K562 (cell line): ENCODE data around the gene PYGO2. TPM values are rescaled to one million over a fixed set of nuclear protein-coding genes. Genes with fewer than 3 reads are reported as not detected.

Experiments
- ADNP ChIP-seq: fragments of 200-800 bp; sonication (Bioruptor generic); IDR thresholded peaks from 2 replicates; pipeline ENCODE4 v1.6.1; 2016; ENCODE audit warnings: missing genetic modification characterization, missing compliant biosample characterization
- ARNT ChIP-seq, 2 experiments: fragments of 450-650 bp; IDR thresholded peaks; 2 replicates each; pipeline ENCODE4 v1.6.1; 2016; ENCODE audit warnings: mild to moderate bottlenecking in 1 of 2
- BHLHE40 ChIP-seq: IDR thresholded peaks from 2 replicates; pipeline ENCODE4 v1.6.1; 2011; ENCODE audit warnings: low read length, improper control_type of control experiment
- CREM ChIP-seq: IDR thresholded peaks from 2 replicates; pipeline ENCODE4 v1.6.1; 2014; ENCODE audit warnings: antibody characterized with exemption, low read depth
- ERF ChIP-seq: fragments of 450-650 bp; formaldehyde crosslinking; IDR thresholded peaks from 2 replicates; pipeline ENCODE4 v1.4.0; 2020; ENCODE audit warnings: mild to moderate bottlenecking, mixed read lengths
- FOXK1 ChIP-seq: sonication (generic); formaldehyde crosslinking; IDR thresholded peaks from 2 replicates; pipeline ENCODE4 v1.8.0; 2022; ENCODE audit warnings: missing genetic modification reagents, mild to moderate bottlenecking, borderline replicate concordance
- FOXM1 ChIP-seq, 2 experiments: fragments of 450-650 bp in 1 of 2; sonication (generic) in 1 of 2; formaldehyde crosslinking in 1 of 2; IDR thresholded peaks; 2 replicates each; pipeline versions ENCODE4 v1.6.1 to v1.9.0; 2017 to 2022; ENCODE audit warnings: low read depth in 2 of 2, mild to moderate bottlenecking in 2 of 2, missing genetic modification reagents in 1 of 2, moderate library complexity in 1 of 2
- FOXP1 ChIP-seq: sonication (generic); formaldehyde crosslinking; IDR thresholded peaks from 2 replicates; pipeline ENCODE4 v1.8.0; 2022; ENCODE audit warnings: mild to moderate bottlenecking, missing genetic modification reagents
- HOXB6 ChIP-seq: fragments of 250-450 bp; sonication (Bioruptor Pico); IDR thresholded peaks from 2 replicates; pipeline ENCODE4 v1.5.1; 2022; ENCODE audit warnings: mild to moderate bottlenecking, borderline replicate concordance
- JUND ChIP-seq, 2 experiments: IDR thresholded peaks; 2 replicates in 1 of 2; 3 replicates in 1 of 2; pipeline ENCODE4 v1.6.1; 2011; ENCODE audit warnings: borderline replicate concordance in 2 of 2, low read depth in 2 of 2, low read length in 2 of 2, improper control_type of control experiment in 1 of 2, missing biosample characterization in 1 of 2, missing genetic modification characterization in 1 of 2, missing genetic modification reagents in 1 of 2
- KLF16 ChIP-seq: IDR thresholded peaks from 2 replicates; pipeline ENCODE4 v1.6.1; 2016; ENCODE audit warnings: antibody characterized with exemption
- KLF6 ChIP-seq: fragments of 250-450 bp; sonication (Bioruptor Pico); IDR thresholded peaks from 2 replicates; pipeline ENCODE4 v1.4.0; 2020; ENCODE audit warnings: mild to moderate bottlenecking, moderate library complexity, borderline replicate concordance
- L3MBTL2 ChIP-seq: fragments of 450-650 bp; IDR thresholded peaks from 2 replicates; pipeline ENCODE4 v1.6.1; 2016; ENCODE audit warnings: mild to moderate bottlenecking, moderate library complexity
- MTA2 ChIP-seq: fragments of 450-650 bp; IDR thresholded peaks from 2 replicates; pipeline ENCODE4 v1.6.1; 2016; ENCODE audit warnings: low read depth
- NUFIP1 ChIP-seq: fragments of 450-650 bp; IDR thresholded peaks from 2 replicates; pipeline ENCODE4 v1.6.1; 2018; ENCODE audit not compliant: partially characterized antibody
- POLR2A ChIP-seq: fragments of 450-650 bp; conservative IDR thresholded peaks from 2 replicates; pipeline ENCODE4 v1.6.1; 2016
- PRMT5 ChIP-seq: sonication (generic); formaldehyde crosslinking; IDR thresholded peaks from 2 replicates; pipeline ENCODE4 v1.5.0; 2020; ENCODE audit warnings: missing genetic modification reagents
- SOX6 ChIP-seq: fragments of 450-650 bp; IDR thresholded peaks from 2 replicates; pipeline ENCODE4 v1.6.1; 2014; ENCODE audit warnings: mild to moderate bottlenecking
- SP2 ChIP-seq: IDR thresholded peaks from 2 replicates; pipeline ENCODE4 v1.6.1; 2011; ENCODE audit warnings: mild to moderate bottlenecking, low read depth, low read length, moderate library complexity; ENCODE audit not compliant: poor library complexity, severe bottlenecking; ENCODE audit errors: extremely low read depth
- SRF ChIP-seq, 2 experiments: fragments of 250-450, 450-650 bp in 1 of 2; sonication (Bioruptor Pico) in 1 of 2; sonication (generic) in 1 of 2; formaldehyde crosslinking; IDR thresholded peaks; 2 replicates each; pipeline versions ENCODE4 v1.5.0 to v1.5.1; 2020 to 2022; ENCODE audit warnings: mild to moderate bottlenecking in 1 of 2, missing genetic modification reagents in 1 of 2
- TOE1 ChIP-seq, 2 experiments: fragments of 450-650 bp in 1 of 2; sonication (generic) in 1 of 2; formaldehyde crosslinking in 1 of 2; IDR thresholded peaks; 2 replicates each; pipeline versions ENCODE4 v1.7.1 to v1.8.0; 2016 to 2022; ENCODE audit warnings: borderline replicate concordance in 2 of 2, mild to moderate bottlenecking in 2 of 2, antibody characterized with exemption in 1 of 2, inconsistent platforms in 1 of 2, low read depth in 1 of 2, missing genetic modification reagents in 1 of 2, moderate library complexity in 1 of 2
- U2AF1 ChIP-seq: fragments of 200-400 bp; formaldehyde crosslinking; optimal IDR thresholded peaks from 2 replicates; pipeline ENCODE3; 2017; ENCODE audit warnings: mild to moderate bottlenecking, low read depth, low read length, moderate library complexity
- ZNF175 ChIP-seq: fragments of 200-800 bp; sonication (Bioruptor generic); IDR thresholded peaks from 2 replicates; pipeline ENCODE4 v1.6.1; 2016; ENCODE audit warnings: low read depth, mild to moderate bottlenecking, missing genetic modification characterization, missing compliant biosample characterization
- ZNF644 ChIP-seq: fragments of 200-800 bp; sonication (Bioruptor generic); IDR thresholded peaks from 2 replicates; pipeline ENCODE4 v1.6.1; 2016; ENCODE audit warnings: low read depth, missing genetic modification characterization, missing compliant biosample characterization
- ZNF780A ChIP-seq: fragments of 250-450 bp; sonication (Bioruptor Pico); IDR thresholded peaks from 2 replicates; pipeline ENCODE4 v1.5.0; 2021; ENCODE audit warnings: mild to moderate bottlenecking
- polyA plus RNA-seq, 8 experiments: library from polyadenylated mRNA; depleted of rRNA in 4 of 8; stranded (reverse) in 5 of 8; unstranded in 3 of 8; fragments of >200 nt; fragmentation: Nextera tagmentation in 2 of 8; fragmentation: Illumina TruSeq in 1 of 8; extraction: Ambion mirVana in 2 of 8; extraction: Trizol in 1 of 8; gene quantifications; 2 replicates each; pipeline versions ENCODE4 v1.2.1 to v1.2.3, GENCODE V29; 2011 to 2014; ENCODE audit warnings: inconsistent platforms in 1 of 8, missing spikeins in 1 of 8
- total RNA-seq, 7 experiments: library from RNA; depleted of rRNA in 6 of 7; stranded (reverse); fragments of >200 nt in 6 of 7; fragmentation: Illumina TruSeq in 2 of 7; extraction: Trizol in 2 of 7; gene quantifications; 2 replicates each; pipeline versions ENCODE4 v1.2.1 to v1.2.3, GENCODE V29; 2011 to 2021; ENCODE audit warnings: low replicate concordance in 1 of 7
- TF ChIP-seq, protein P1 (sequence below): sonication (generic); formaldehyde crosslinking; IDR thresholded peaks from 2 replicates; pipeline ENCODE4 v1.8.1; 2022; ENCODE audit warnings: missing genetic modification reagents
- TF ChIP-seq, protein P2 (sequence below): conservative IDR thresholded peaks from 2 replicates; pipeline ENCODE4 v1.6.1; 2011; ENCODE audit warnings: low read depth, mild to moderate bottlenecking, low read length; ENCODE audit not compliant: control insufficient read depth

The PYGO2 gene
- total and polyA plus RNA-seq, 9 of the 15 experiments (the other 6 are each of a cell fraction or from before 2014, with no cell fraction given), result 8.3 to 36.2 (median 18.2) TPM

DNA sequence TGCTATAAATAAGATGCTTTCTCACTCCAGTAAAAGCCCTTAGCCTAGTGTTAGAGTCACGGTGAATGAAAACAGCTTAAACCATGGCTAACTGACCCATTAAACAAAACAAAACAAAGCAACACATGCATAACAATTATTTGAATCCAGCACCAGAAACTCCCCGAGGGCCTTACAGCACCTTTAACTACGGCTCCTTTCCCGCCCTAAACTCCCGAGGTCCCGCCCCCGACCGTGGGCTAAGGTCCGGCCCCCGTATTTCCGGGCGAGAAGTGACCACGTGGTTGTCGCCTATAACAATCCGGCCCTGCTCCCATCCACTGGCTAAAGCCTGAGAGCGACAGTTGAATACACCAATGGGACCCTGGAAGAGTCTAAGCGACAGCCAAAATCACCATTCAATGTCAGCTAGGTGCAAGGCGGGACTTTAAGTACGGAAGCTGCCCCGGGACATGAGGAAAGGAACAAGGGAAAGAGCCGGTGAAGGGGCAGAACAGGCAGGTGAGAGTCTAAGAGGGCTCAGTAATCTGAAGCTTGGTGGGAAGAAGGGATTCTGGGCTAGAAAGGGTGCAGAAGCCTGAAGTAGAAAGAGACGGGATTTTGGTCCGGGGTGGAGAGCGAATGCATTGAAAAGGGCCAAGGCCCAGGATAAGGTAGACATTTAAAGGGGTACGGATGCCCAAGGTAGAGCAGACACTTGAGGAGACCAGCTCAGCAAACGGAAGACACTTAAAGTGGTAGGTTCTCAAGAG, 21.5 kb upstream of the PYGO2 start, which contains the start of gene FLAD1 (continued):
- TF ChIP-seq BHLHE40 (no peak), ZNF780A (no peak), POLR2A (peak; percentile 95), ZNF175 (CRISPR knock-in tag) (no peak), ERF (CRISPR knock-in tag) (0 out of 2 replicates have a peak, but pooled peaks have one; percentile 25), FOXP1 (CRISPR knock-in tag) (0 out of 2 replicates have a peak, but pooled peaks have one; percentile 25), FOXK1 (CRISPR knock-in tag) (0 out of 2 replicates have a peak, but pooled peaks have one; percentile 39), U2AF1 (no peak), TOE1 (IDR thresholded peaks at IDR 0.05; ENCODE audit: borderline replicate concordance) (peak; percentile 93), TOE1 (CRISPR knock-in tag; IDR thresholded peaks at IDR 0.05; ENCODE audit: borderline replicate concordance, low read depth) (no peak), KLF6 (0 out of 2 replicates have a peak, but pooled peaks have one; percentile 48), HOXB6 (no peak), ARNT (IDR thresholded peaks at IDR 0.05) (peak; percentile 12 to 57; a peak in 1 of 4 replicates), ADNP (tag) (no peak), NUFIP1 (no peak), KLF16 (peak; percentile 20; the same call in 1 of the 2 replicates), SP2 (peak; percentile 96), JUND (IDR thresholded peaks at IDR 0.05; ENCODE audit: borderline replicate concordance, low read depth, low read length) (no peak), JUND (tag; IDR thresholded peaks at IDR 0.05; ENCODE audit: borderline replicate concordance, low read depth, low read length) (no peak), PRMT5 (CRISPR knock-in tag) (no peak), MTA2 (no peak), FOXM1 (IDR thresholded peaks at IDR 0.05; ENCODE audit: low read depth) (peak; percentile 76), FOXM1 (CRISPR knock-in tag; IDR thresholded peaks at IDR 0.05; ENCODE audit: low read depth) (no peak), L3MBTL2 (peak; percentile 97), CREM (peak; percentile 73), SOX6 (peak; percentile 36; the same call in 1 of the 2 replicates), SRF (CRISPR knock-in tag; IDR thresholded peaks at IDR 0.05) (peak in 1 of 2 experiments; percentile 67; a peak in 1 of 4 replicates), ZNF644 (no peak)
- TF ChIP-seq, protein P1, sequence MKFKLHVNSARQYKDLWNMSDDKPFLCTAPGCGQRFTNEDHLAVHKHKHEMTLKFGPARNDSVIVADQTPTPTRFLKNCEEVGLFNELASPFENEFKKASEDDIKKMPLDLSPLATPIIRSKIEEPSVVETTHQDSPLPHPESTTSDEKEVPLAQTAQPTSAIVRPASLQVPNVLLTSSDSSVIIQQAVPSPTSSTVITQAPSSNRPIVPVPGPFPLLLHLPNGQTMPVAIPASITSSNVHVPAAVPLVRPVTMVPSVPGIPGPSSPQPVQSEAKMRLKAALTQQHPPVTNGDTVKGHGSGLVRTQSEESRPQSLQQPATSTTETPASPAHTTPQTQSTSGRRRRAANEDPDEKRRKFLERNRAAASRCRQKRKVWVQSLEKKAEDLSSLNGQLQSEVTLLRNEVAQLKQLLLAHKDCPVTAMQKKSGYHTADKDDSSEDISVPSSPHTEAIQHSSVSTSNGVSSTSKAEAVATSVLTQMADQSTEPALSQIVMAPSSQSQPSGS (CRISPR knock-in tag), result no peak
- TF ChIP-seq, protein P2, sequence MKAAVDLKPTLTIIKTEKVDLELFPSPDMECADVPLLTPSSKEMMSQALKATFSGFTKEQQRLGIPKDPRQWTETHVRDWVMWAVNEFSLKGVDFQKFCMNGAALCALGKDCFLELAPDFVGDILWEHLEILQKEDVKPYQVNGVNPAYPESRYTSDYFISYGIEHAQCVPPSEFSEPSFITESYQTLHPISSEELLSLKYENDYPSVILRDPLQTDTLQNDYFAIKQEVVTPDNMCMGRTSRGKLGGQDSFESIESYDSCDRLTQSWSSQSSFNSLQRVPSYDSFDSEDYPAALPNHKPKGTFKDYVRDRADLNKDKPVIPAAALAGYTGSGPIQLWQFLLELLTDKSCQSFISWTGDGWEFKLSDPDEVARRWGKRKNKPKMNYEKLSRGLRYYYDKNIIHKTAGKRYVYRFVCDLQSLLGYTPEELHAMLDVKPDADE, result no peak
